GM18519 (cell line): Measurements from ENCODE around the gene PDLIM5.
"Not testable (repeated sequence)": the region's sequence is repeated elsewhere in the genome, so short reads cannot be mapped to it uniquely, and the experiment has no call there.

Experiments used
- ATAC-seq: cut with Tn5 transposase; IDR thresholded peaks from one replicate; pipeline ENCODE4 v1.9.1; 2021; ENCODE audit warnings: mild to moderate bottlenecking, moderate library complexity; ENCODE audit not compliant: unreplicated experiment, low FRiP score

The PDLIM5 gene

DNA sequence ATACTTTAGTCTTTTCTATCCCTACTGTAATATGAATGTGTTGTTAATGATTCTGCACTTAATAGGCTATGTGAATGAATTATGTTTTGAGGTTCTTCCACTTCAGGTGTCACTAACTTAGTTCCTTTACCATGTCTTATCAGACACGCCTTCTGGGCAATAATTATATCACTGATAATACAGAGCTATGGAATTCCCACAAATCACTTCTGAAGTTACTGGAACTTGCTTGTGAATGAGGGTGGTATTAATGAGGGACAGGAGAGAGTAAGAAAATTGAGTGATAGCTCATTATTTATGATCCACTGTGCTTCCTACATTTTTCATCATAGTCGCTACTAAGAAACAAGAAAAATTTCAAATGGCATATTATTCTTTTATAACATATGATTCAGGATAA lies 130.0 kb downstream of the PDLIM5 start:
- ATAC-seq, result no peak

- no peak for ATAC-seq
These were observed 130.8 kb downstream of the PDLIM5 start for GRCh38 chr4:94582517-94582916.

DNA sequence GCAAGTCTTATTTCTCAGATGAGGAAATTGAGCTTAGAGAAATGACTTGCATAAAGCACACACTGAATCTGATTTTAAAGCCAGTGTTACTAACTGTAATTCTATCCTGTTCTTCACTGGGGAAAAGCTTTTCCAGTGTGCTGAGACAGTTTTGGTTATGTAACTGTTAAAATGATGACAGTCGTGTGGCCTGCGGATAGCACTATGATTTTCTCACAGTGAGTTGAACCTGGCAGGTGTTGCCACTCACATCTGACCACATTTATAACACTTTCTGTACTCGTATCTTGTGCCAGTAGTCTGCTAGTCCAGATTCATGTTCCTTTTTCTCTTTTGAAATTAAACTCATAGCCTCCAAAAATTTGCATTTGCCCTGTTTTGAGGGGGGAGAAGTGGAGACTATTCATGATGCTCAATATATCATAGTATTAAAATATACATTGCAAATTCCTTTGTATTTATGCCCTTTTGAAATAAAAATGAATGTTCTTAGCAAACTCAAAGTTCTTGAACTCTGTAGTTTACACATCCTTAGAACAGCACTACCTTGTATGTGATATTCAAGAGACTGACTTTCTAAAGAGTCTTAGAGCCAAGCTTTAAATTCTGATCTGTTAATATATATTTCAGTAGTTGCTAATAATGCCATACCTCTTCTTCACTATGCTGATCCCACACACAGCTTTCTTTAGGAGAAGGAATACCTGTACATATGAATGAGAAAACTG lies 132.3 kb downstream of the PDLIM5 start:
- ATAC-seq, result no peak

- ATAC-seq, result no peak
These were observed 137.4 kb downstream of the PDLIM5 start for GRCh38 chr4:94588896-94589693.

DNA sequence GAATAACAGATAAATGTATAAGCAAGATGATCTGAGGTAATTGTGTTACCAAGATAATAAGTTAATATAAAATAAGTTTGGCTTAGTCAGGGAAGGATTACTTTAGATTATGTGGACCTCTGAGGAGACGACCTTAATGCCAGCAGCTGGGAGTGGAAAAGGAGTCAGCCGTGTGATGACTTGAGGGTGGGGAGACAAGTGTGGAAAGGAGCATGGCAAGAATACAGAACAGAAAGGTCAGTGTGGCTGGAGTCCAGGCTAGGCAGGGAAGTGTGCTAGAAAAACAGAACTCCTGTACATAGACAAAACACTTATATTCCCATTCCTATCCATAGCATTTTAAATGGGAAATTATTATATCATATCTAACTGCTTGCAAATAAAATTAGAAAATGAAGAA lies 138.8 kb downstream of the PDLIM5 start:
- no peak for ATAC-seq

- no peak for ATAC-seq
These were observed 139.5 kb downstream of the PDLIM5 start for GRCh38 chr4:94591289-94591688.

GRCh38 chr4:94595013-94595412 lies 143.3 kb downstream of the PDLIM5 start:
- no peak for ATAC-seq

- peak; percentile 87 for ATAC-seq
These were observed 144.2 kb downstream of the PDLIM5 start for GRCh38 chr4:94595880-94596483.

GRCh38 chr4:94598758-94599157 lies 147.0 kb downstream of the PDLIM5 start:
- ATAC-seq, result no peak

GRCh38 chr4:94603170-94603747 lies 151.5 kb downstream of the PDLIM5 start:
- no peak for ATAC-seq

- ATAC-seq, result no peak
These were observed 153.6 kb downstream of the PDLIM5 start for GRCh38 chr4:94605241-94605805.

- no peak for ATAC-seq
These were observed 158.4 kb downstream of the PDLIM5 start for GRCh38 chr4:94610145-94610544.

DNA sequence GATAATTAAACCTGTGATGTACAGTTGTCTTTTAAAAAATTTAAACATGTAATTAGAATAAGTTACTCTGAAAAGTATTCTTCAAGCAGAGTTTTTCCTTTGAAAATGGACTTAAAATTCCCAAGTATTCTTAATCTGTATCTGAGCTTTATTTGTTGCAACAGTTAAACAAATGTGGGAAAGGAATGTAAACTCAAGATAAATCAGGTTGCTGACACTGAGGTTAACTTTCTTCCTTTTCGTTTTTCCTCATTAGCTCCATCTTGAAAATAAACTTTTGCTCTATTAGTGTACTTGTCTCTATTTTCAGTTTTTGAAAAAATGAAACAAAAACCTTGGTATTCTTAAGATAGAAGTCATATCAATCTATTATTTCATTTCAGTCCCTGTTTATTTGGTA lies 161.5 kb downstream of the PDLIM5 start:
- ATAC-seq, result no peak

- no peak for ATAC-seq
These were observed 163.7 kb downstream of the PDLIM5 start for GRCh38 chr4:94615451-94615850.

DNA sequence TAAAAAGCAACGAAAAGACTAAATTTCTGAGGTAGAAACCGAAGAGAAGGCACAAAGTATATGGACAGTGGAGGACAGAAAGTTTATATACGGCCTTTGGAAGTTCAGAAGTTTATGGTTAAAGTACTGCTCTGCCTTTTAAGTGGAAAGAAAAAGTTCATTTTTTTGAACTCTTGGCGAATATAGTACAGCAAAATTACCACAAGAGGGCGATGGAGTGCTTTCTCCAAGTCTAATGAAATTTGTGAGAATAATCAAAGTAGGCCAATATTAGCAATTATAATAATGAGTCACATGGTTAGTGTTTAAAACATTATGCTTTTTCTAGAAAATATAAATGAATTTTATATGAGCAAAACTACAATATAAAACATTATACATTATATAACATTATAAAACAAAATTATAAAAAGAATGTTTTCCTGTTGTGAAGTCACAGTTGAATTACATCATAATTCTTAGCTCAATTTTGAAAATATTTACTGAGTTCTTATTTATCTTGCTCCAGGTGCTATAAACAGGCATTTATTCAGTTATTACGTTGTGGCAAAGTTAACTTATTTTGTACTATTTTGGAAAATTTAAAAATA lies 169.8 kb downstream of the PDLIM5 start:
- peak; percentile 60 for ATAC-seq

- ATAC-seq, result no peak
These were observed 171.6 kb downstream of the PDLIM5 start for GRCh38 chr4:94623126-94623911.

DNA sequence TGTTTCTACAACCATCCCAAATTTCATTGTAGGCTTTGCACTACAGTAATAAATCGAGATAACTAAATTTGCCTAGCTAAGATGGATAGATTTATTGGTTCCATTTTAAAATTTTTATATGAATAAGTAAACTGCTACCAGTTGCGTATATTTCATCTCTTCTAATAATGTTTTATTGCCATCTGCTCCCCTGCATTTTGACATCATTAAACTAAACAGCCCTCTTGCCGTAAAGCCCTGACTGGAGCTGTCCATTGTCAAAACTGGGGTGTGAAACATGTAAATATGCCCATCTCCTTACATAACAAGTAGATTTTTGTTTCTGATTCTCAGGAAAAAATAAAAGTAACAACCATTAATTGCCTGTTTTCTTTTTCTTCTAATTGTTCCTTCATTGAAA lies 175.2 kb downstream of the PDLIM5 start:
- ATAC-seq, result no peak

DNA sequence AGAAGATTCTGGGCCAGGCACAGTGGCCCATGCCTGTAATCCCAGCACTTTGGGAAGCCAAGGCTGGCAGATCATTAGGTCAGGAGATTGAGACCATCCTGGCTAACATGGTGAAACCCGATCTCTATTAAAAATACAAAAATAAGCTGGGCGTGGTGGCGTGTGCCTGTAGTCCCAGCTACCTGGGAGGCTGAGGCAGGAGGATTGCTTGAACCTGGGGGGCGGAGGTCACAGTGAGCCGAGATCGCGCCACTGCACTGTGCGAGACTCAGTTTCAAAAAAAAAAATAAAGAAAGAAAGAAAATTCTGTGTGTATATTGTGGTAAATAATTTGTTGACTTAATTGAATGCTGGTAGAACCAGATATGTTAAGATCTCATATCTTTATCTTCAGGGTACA lies 177.3 kb downstream of the PDLIM5 start:
- ATAC-seq, result not testable (repeated sequence)

GRCh38 chr4:94629837-94630236 lies 178.1 kb downstream of the PDLIM5 start:
- no peak for ATAC-seq

GRCh38 chr4:94634271-94634670 lies 182.5 kb downstream of the PDLIM5 start:
- ATAC-seq, result no peak
